GM21786 (cell line): ENCODE results near the gene LZIC.
A peak's percentile ranks its signal among the peaks of the same experiment; 100 is the strongest.
"Not testable (repeated sequence)": the region's sequence is repeated elsewhere in the genome, so short reads cannot be mapped to it uniquely, and the experiment has no call there.

Experiments
- ATAC-seq: cut with Tn5 transposase; IDR thresholded peaks from one replicate; pipeline ENCODE4 v1.9.1; 2021; ENCODE audit not compliant: unreplicated experiment

The LZIC gene

GRCh38 chr1:9942939-9943788 lies at the start of gene LZIC, which contains the start of gene NMNAT1:
Gene LZIC, minus strand, starts transcription at chr1:9943391. Its CDS starts 6,772 bp downstream, at chr1:9936619.
Gene NMNAT1, plus strand, starts transcription at chr1:9943475. Its CDS starts 28,599 bp downstream, at chr1:9972074.
- peak; percentile 90 for ATAC-seq

DNA sequence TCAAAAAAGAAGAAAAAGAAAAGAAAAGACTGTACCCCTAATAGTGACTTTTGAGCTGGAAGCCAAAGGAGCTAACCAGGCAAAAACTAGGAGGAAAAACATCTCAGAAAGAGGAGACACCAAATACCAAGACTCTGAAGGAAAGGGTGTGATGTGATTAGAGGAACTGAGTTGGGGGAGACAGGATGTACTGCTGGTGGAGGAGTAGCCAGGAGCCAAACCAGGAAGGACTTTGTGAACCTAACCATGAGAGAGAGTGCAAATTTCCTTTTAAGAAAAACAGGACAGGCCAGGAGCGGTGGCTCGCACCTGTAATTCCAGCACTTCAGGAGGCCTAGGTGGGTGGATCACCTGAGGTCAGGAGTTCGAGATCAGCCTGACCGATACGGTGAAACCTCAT lies 49.7 kb upstream of the LZIC start:
- ATAC-seq: no peak

- no peak for ATAC-seq
Observed at GRCh38 chr1:9990944-9991343, 47.8 kb upstream of the LZIC start.

DNA sequence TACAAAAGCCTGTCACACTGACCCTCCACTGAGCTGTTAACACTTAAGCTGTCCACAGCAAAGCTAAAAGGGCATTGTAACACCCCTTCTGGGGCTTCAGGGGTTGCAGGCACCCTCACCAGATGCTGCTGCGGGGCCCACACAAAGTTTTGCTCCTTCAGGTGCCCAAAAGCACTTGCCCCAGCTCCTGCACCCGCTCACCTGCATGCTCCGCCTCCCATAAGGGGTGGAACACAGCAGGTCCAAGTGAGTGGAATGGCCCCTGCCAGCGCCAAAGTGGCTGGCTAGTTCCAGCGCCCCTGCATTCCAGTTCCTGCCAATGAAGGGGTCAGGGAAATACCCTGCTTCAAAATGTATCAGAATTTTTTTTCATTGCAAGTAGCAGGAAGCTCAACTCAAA lies 46.6 kb upstream of the LZIC start:
- no peak for ATAC-seq

- no peak for ATAC-seq
Observed at GRCh38 chr1:9985001-9985400, 41.8 kb upstream of the LZIC start.

GRCh38 chr1:9984253-9984652 lies 41.1 kb upstream of the LZIC start:
- ATAC-seq: no peak

DNA sequence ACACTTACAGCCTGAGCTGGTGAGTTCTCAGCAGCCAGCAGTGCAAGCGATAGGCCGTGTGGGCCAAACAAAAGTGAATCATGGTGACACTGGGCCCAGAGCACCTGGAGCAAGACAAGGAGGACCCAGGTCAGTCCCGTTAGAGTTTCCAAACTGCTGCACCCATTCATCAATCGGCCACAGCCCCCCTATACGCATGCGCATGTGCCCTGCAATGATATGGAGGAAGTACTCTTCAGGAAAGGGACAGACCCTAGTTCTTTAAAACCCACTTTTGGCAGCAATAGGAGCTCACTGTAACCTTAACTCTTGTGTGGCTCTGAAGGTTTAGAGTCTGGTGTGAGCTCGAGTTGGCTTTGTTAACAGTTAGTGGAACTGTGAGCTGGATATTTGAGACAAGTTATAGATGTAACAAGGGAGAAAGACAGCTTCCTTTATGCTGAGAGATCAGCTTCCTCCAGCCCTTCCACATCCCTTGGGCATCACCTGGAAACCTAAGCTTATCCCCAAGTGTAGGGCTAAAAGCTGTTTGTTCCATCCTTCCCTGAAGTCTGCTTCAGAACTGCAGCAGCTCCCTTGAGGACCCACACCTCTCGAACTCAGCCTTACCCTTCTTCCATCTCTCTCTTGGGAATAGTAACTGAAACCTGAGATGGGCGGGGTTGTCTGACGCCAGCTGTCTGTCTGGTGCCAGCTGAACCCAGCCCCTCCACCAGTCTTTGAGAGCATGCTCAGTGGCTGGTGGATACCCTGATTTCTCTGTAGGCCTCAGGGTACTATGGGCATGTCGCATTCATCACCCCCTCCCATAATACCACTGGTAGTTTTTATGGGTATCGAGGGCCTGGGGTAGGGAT lies 17.7 kb upstream of the LZIC start:
- ATAC-seq: no peak

DNA sequence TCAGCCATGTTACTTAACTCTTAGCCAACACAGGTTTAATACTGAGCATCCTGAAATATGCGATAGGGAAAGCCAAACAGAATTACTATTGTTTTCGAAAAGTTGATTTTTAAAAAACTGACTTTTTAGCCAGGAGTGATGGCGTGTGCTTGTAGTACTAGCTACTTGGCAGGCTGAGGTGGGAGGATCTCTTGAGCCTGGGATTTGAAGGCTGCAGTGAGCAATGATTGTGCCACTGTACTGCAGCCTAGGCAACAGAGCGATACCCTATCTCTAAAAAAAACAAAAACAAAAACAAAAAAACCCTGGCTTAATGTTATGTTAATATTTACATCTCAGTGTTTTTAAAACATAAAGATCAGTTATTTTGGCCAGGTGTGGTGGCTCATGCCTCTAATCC lies 16.8 kb upstream of the LZIC start:
- no peak for ATAC-seq

- no peak for ATAC-seq
Observed at GRCh38 chr1:9957726-9958125, 14.5 kb upstream of the LZIC start.

DNA sequence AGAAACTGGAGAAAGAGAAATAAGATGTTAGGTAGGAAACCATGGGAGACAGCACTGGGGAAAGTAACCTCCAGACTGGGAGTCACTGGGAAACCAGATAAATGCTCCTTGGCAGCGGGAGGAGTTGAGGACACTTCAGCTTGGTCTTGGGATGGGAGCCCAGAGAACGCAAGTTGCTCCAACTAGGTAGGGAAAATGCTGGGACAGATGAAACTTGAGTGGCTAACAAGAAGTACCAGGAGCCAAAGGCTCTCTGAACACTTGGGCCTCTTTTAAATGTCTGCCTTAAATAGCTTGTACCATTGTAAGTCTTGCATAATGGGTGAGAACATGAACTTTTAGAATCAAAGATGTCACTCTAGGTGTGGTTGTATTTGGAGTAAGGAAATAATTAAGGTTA lies 3.1 kb upstream of the LZIC start:
- no peak for ATAC-seq

- no peak for ATAC-seq
Observed at GRCh38 chr1:9942399-9942938, 722 bp downstream of the LZIC start.

DNA sequence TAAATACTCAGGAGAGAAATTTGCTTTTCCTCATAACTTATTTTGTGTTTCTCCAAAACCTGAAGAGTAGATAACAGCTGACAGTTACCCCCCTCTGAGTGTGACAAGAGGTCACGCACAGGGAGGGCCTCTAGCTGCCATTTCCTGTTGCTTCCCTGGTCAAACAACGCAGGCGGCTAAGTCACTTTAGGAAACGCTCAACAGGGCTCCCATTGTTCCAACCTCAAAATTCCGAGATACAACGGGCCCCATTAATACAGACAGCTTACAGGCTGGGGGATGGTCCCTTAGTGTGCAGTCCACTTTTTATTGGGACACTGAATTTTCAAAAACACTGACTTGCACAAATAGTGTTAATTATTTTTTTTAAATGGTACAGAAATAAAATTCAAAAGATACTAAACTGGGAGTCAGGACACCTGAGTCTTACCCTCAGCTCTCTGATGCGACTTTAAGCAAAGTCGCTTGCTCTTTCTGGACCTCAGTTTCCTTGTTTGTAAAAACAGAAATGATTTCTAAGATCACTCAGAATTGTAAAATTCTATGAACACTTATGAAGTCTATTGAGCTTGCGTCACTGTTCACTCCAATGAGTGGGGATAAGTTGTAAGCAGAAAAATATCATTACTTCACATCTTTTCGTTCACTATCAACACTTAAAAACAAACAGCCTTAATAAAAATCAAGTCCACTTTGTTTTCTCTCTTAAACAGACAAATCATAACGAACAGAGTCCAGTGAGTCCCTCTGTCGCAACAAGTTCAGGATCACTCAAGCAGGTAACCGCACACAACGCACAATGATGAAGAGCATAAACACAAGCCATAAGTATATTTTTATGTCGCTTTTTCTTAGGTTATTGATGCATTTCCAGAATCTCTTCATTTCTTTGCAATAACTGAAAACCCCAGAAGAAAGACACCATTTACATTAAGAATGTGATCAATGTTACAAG lies 13.5 kb downstream of the LZIC start:
- no peak for ATAC-seq

DNA sequence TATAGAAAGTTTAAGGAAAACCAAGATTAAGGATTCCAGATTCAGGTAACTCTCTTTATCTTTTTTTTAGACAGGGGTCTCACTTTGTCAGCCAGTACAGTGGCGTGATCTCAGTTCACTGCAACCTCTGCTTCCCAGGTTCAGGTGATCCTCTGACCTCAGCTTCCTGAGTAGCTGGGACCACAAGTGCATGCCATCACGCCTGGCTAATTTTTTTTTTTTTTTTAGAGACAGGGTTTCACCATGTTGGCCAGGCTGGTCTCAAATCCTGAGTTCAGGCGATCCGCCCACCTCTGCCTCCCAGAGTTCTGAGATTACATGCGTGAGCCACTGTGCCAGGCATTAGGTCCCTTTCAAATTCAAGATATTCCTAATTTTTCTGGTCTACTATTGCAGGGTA lies 15.9 kb downstream of the LZIC start:
- ATAC-seq: no peak

GRCh38 chr1:9922342-9922741 lies 20.8 kb downstream of the LZIC start:
- no peak for ATAC-seq

DNA sequence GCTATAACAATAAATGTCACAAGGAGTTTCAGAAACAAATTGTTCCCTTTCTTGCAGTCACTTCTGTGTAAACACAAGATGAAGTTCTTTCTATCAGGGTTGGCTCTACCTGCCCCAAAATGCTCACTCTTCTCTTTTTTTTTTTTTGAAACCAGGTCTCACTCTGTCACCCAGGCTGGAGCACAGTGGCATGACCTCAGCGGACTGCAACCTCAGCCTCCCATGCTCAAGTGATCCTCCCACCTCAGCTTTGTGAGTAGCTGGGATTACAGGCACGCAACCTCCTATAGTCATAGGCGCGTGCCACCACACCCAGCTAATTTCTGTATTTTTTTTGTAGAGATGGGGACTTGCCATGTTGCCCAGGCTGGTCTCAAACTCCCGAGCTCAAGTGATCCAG lies 22.6 kb downstream of the LZIC start:
- no peak for ATAC-seq

- no peak for ATAC-seq
Observed at GRCh38 chr1:9917901-9918300, 25.3 kb downstream of the LZIC start.

- not testable (repeated sequence) for ATAC-seq
Observed at GRCh38 chr1:9917495-9917894, 25.7 kb downstream of the LZIC start.

GRCh38 chr1:9916452-9916851 lies 26.7 kb downstream of the LZIC start:
- ATAC-seq: no peak

DNA sequence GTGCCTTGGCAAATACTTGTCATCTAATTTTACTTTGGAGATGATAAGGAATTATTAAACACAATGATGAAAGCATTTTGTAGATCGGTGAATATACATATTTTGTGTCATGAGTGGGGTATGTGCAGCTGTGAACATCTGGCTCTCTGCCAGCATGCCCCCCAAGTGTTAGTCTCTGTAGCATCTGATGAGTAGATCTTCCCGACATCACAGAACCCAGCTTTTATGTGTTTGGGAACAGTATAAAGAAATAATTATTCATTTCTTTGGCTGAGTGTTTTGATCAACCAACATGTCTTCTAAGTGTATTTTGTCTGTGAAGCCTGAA lies 28.6 kb downstream of the LZIC start:
- ATAC-seq: no peak

GRCh38 chr1:9912264-9912936 lies 30.8 kb downstream of the LZIC start:
- no peak for ATAC-seq
